ENCODE data around the gene DGCR6L. TPM values are rescaled to one million over a fixed set of nuclear protein-coding genes. Genes with fewer than 3 reads are reported as not detected.

DGCR6L gene
- total RNA-seq, 1 experiment from 2014 or later = 38.6 TPM

DNA sequence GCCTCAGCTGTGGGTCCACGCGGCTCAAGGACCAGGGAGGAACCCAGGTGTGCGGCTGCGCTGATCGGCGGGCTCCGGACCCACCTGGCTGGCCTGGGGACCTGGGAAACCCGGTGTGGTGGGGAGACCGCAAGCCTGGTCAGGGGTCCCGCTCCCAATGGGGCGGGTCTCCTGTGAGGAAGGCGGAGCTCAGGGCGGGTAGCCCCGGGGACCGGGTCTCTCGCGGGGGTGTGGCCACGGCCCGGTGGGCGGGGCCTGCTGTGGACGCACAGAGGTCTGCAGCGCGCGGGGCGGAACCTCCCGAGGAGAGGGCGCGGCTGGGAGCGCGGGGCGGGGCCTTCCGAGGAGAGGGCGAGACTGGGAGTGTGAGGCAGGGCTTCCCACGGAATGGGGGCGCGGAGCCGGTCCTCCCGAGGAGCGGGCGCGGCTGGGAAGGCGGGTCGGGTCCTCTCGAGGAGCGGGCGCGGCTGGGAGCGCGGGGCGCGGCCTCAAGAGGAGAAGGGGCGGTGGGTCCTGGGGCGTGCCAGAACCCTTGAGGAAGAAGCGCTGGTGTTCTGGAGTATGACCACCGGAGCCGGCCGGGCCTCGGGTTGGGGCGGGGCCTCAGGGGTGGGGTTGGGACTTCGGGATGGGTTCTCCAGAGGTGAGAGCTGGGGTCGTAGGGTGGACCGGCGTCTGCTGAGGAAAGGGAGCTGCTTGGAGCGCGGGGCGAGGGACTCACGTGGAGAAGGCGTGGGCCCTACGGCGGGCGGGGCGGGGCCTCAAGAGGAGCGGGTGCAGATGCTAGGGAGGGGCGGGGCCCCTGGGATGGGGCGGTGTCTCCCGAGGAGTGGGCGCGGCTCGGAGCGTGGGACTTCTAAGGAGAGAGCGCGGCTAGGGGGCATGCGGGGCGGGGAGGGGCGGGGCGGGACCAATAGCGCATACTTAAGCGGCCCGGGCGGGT is 20.8 kb downstream of the DGCR6L start:
- no peak overlapping the region for H2BK12ac ChIP-seq (ENCODE audit: insufficient read length, low read depth, low read length)
- H4K20me1 ChIP-seq (ENCODE audit: control insufficient read depth, insufficient read depth, insufficient read length) = no peaks in the 10 kb centered on the region
- no peak overlapping the region for H3K27ac ChIP-seq (ENCODE audit: insufficient read length, low read depth, low read length)
- peaks cover 5% of the 10 kb centered on the region for H3K23me2 ChIP-seq (ENCODE audit: insufficient read length, low read depth, low read length, poor library complexity, severe bottlenecking)
- H2BK120ac ChIP-seq (ENCODE audit: low read depth, low read length, poor library complexity, severe bottlenecking) = no peak overlapping the region
- no peak overlapping the region for H3K14ac ChIP-seq (ENCODE audit: insufficient read depth, low read length)
- Mint-ChIP-seq H3K36me3 (ENCODE audit: insufficient read depth in 1 of 3, low read depth in 3 of 3) (no peaks in the 10 kb centered on the region; a peak in 1 of 7 replicates), H3K4me3 (peak overlapping the region; percentile 66 to 86), H3K27ac (peak overlapping the region in 1 of 3 experiments; percentile 44; a peak in 1 of 7 replicates), H3K27me3 (ENCODE audit: low read depth) (peaks cover 70% of the 10 kb centered on the region), H3K4me1 (peaks cover 4 to 6% of the 10 kb centered on the region in 2 experiments; a peak in 3 of 4 replicates), H3K9me3 (no peaks in the 10 kb centered on the region)
- H3K79me1 ChIP-seq (ENCODE audit: insufficient read depth, low read depth, low read length, poor library complexity, severe bottlenecking) = no peaks in the 10 kb centered on the region
- H3K27me3 ChIP-seq (ENCODE audit: insufficient read depth, low read length) = peaks cover 6% of the 10 kb centered on the region; the same call in 1 of the 2 replicates
- no peak overlapping the region for H2AK5ac ChIP-seq (ENCODE audit: insufficient read length, low read length)
- no peak overlapping the region for H3K9ac ChIP-seq (ENCODE audit: extremely low read depth, insufficient read length, low read length)
- no peak overlapping the region for H2AFZ ChIP-seq (ENCODE audit: low read length)
- no peak overlapping the region for H4K91ac ChIP-seq (ENCODE audit: insufficient read length, low read depth, low read length)
- WGBS (ENCODE audit: extremely low coverage, insufficient read length, low lambda C conversion rate) = no CpG with 5 or more reads among the region's 90 CpGs
- H4K8ac ChIP-seq (replicated peaks; ENCODE audit: insufficient read length, low read depth, low read length) = no peak overlapping the region
- TF ChIP-seq CTCF (conservative IDR thresholded peaks at IDR 0.05) = no peak
- H2BK15ac ChIP-seq (ENCODE audit: low read depth, low read length) = no peak overlapping the region
- H3K4me2 ChIP-seq (ENCODE audit: insufficient read depth, insufficient read length, low read length) = peak overlapping the region; percentile 49
- H3K79me2 ChIP-seq (ENCODE audit: insufficient read depth, low read length) = no peaks in the 10 kb centered on the region
- no peaks in the 10 kb centered on the region for H3K9me3 ChIP-seq (ENCODE audit: control insufficient read depth, low read depth, low read length)
- H3K4ac ChIP-seq (ENCODE audit: low read depth, low read length) = no peak overlapping the region
- no peak overlapping the region for H3T11ph ChIP-seq (ENCODE audit: low read length)
- H2BK20ac ChIP-seq (ENCODE audit: low read depth, low read length, poor library complexity, severe bottlenecking) = no peak overlapping the region
- peak; percentile 95 for DNase-seq
- no peak overlapping the region for H4K5ac ChIP-seq (ENCODE audit: insufficient read length, low read depth, low read length)
- no peak overlapping the region for H3K56ac ChIP-seq (ENCODE audit: insufficient read length, low read depth, low read length)
- no peak overlapping the region for H2BK5ac ChIP-seq (ENCODE audit: insufficient read length, low read length)
- H3K4me1 ChIP-seq (ENCODE audit: insufficient read depth, low read length) = no peaks in the 10 kb centered on the region
- no peak overlapping the region for H3K23ac ChIP-seq (ENCODE audit: insufficient read length, low read depth, low read length)
- H3K18ac ChIP-seq (ENCODE audit: insufficient read length, low read depth, low read length) = no peak overlapping the region

Measured in H9 (cell line).